SKM-1 (cell line): ENCODE results near the gene ALDH1L1.

ENCODE experiments used
- DNase-seq: peaks from one replicate; lab custom pipeline; 2025; ENCODE audit not compliant: unreplicated experiment; lab: John Stamatoyannopoulos, UW

Gene ALDH1L1

GRCh38 chr3:126057936-126058335 lies 122.5 kb downstream of the ALDH1L1 start:
- no peak for DNase-seq

- DNase-seq, result no peak
Observed at GRCh38 chr3:126057501-126057819, 122.9 kb downstream of the ALDH1L1 start.

GRCh38 chr3:126056681-126057500 lies 123.5 kb downstream of the ALDH1L1 start:
- no peak for DNase-seq

GRCh38 chr3:126056088-126056487 lies 124.3 kb downstream of the ALDH1L1 start:
- no peak for DNase-seq

- DNase-seq, result no peak
Observed at GRCh38 chr3:126054870-126055269, 125.5 kb downstream of the ALDH1L1 start.

GRCh38 chr3:126053949-126054569 lies 126.3 kb downstream of the ALDH1L1 start:
- no peak for DNase-seq
